Endothelial cell of umbilical vein (primary cell): ENCODE data around the gene CLN6. TPM values are rescaled to one million over a fixed set of nuclear protein-coding genes. Genes with fewer than 3 reads are reported as not detected.

Source experiments
- BruUV-seq: library from RNA; stranded (reverse); fragments of 400-500 nt; replicated peaks from 2 replicates; lab custom pipeline; 2021; lab: Mats Ljungman, UMichigan
- CTCF ChIA-PET: fragments of 300-600, 350-600 bp; sonication (Branson Sonifier 250); formaldehyde crosslinking; loops from one replicate; lab custom pipeline; 2021; ENCODE audit warnings: antibody characterized with exemption, inconsistent platforms; lab: Charles Lee
- POLR2A ChIA-PET: fragments of 300-600, 350-600 bp; sonication (Branson Sonifier 250); formaldehyde crosslinking; loops from one replicate; lab custom pipeline; 2021; ENCODE audit warnings: antibody characterized with exemption, inconsistent platforms; lab: Charles Lee
- DNase-seq: peaks from one replicate; pipeline ENCODE4 v3.0.0-alpha.2; 2011; ENCODE audit warnings: low read depth, low spot score
- FAIRE-seq: peaks from 2 replicates; lab custom pipeline; 2011; peaks lifted over from hg19 to GRCh38; lab: Jason Lieb, UNC
- H2AFZ ChIP-seq: 2 replicates; pipeline ENCODE4 v1.6.0; 2012; ENCODE audit warnings: low read depth, low read length, control low read depth, inconsistent platforms
- H3K27ac ChIP-seq: 2 replicates; pipeline ENCODE4 v1.5.1; 2011; ENCODE audit warnings: low read depth, mild to moderate bottlenecking, control low read depth, low read length, moderate library complexity; ENCODE audit not compliant: insufficient read depth
- H3K27me3 ChIP-seq, 2 experiments: 2 replicates each; pipeline versions ENCODE4 v1.6.0 to v1.6.1; 2011; ENCODE audit warnings: low read length in 2 of 2, mixed read lengths in 1 of 2; ENCODE audit not compliant: control insufficient read depth in 2 of 2, insufficient read depth in 2 of 2
- H3K36me3 ChIP-seq, 2 experiments: 2 replicates in 1 of 2; 3 replicates in 1 of 2; pipeline ENCODE4 v1.5.1; 2011; ENCODE audit warnings: low read length in 2 of 2, mild to moderate bottlenecking in 1 of 2, moderate library complexity in 1 of 2; ENCODE audit not compliant: control insufficient read depth in 2 of 2, insufficient read depth in 2 of 2; ENCODE audit errors: extremely low read depth in 1 of 2
- H3K4me1 ChIP-seq: 3 replicates; pipeline ENCODE4 v1.5.1; 2011; ENCODE audit warnings: mild to moderate bottlenecking, low read length; ENCODE audit not compliant: control insufficient read depth, insufficient read depth; ENCODE audit errors: extremely low read depth
- H3K4me2 ChIP-seq: 2 replicates; pipeline ENCODE4 v1.6.1; 2011; ENCODE audit warnings: low read length, control low read depth, mixed read lengths; ENCODE audit not compliant: insufficient read depth
- H3K4me3 ChIP-seq, 3 experiments: fragments of 200-600 bp in 1 of 3; sonication (generic), shearing (Covaris generic) in 1 of 3; replicated peaks in 1 of 3; 2 replicates each; pipeline ENCODE4 v1.5.1; 2011 to 2016; ENCODE audit warnings: control low read depth in 3 of 3, low read length in 3 of 3, mild to moderate bottlenecking in 2 of 3, inconsistent platforms in 1 of 3, low read depth in 1 of 3, moderate library complexity in 1 of 3; ENCODE audit not compliant: insufficient read depth in 1 of 3
- H3K79me2 ChIP-seq: 2 replicates; pipeline ENCODE4 v1.6.0; 2012; ENCODE audit warnings: low read length, inconsistent platforms; ENCODE audit not compliant: control insufficient read depth, insufficient read depth
- H3K9ac ChIP-seq: replicated peaks from 2 replicates; pipeline ENCODE3; 2011; ENCODE audit warnings: low read length, control low read depth; ENCODE audit not compliant: insufficient read depth; ENCODE audit errors: extremely low read depth
- H3K9me1 ChIP-seq: replicated peaks from 3 replicates; pipeline ENCODE4 v1.6.0; 2011; ENCODE audit warnings: mild to moderate bottlenecking, low read length; ENCODE audit not compliant: control insufficient read depth, insufficient read depth; ENCODE audit errors: extremely low read depth
- H3K9me3 ChIP-seq: replicated peaks from 2 replicates; pipeline ENCODE4 v1.5.1; 2012; ENCODE audit warnings: low read length, inconsistent platforms; ENCODE audit not compliant: control insufficient read depth, insufficient read depth
- H4K20me1 ChIP-seq: replicated peaks from 2 replicates; pipeline ENCODE3; 2011; ENCODE audit warnings: mild to moderate bottlenecking, low read length; ENCODE audit not compliant: control insufficient read depth, insufficient read depth; ENCODE audit errors: extremely low read depth
- CTCF ChIP-seq, 2 donors: IDR thresholded peaks; 1 replicate in 1 of 2; 2 replicates in 1 of 2; pipeline ENCODE4 v1.5.1; 2011; ENCODE audit warnings: low read length in 2 of 2, mild to moderate bottlenecking in 2 of 2, moderate library complexity in 2 of 2, control low read depth in 1 of 2, inconsistent platforms in 1 of 2, low read depth in 1 of 2; ENCODE audit not compliant: insufficient read depth in 1 of 2; ENCODE audit errors: extremely low read depth in 1 of 2
- EZH2 ChIP-seq: IDR thresholded peaks from 2 replicates; pipeline ENCODE4 v1.6.1; 2012; ENCODE audit warnings: borderline replicate concordance, low read depth, mild to moderate bottlenecking, moderate library complexity, low read length, inconsistent platforms; ENCODE audit not compliant: severe bottlenecking
- FOS ChIP-seq: IDR thresholded peaks from 2 replicates; pipeline ENCODE4 v1.6.1; 2011; ENCODE audit warnings: mild to moderate bottlenecking, low read length, moderate library complexity, borderline replicate concordance; ENCODE audit not compliant: insufficient read depth
- GATA2 ChIP-seq: IDR thresholded peaks from 2 replicates; pipeline ENCODE4 v1.7.0; 2011; ENCODE audit warnings: low read depth, mild to moderate bottlenecking, moderate library complexity, mixed read lengths, low read length; ENCODE audit not compliant: insufficient read length, insufficient read depth
- JUN ChIP-seq: IDR thresholded peaks from 2 replicates; pipeline ENCODE4 v1.6.1; 2011; ENCODE audit warnings: borderline replicate concordance, low read depth; ENCODE audit not compliant: insufficient read length, insufficient read depth
- MAX ChIP-seq: IDR thresholded peaks from 2 replicates; pipeline ENCODE4 v1.6.1; 2011; ENCODE audit not compliant: insufficient read depth, insufficient read length
- MYC ChIP-seq: IDR thresholded peaks from one replicate; pipeline ENCODE4 v1.6.1; 2011; ENCODE audit warnings: mild to moderate bottlenecking, low read depth, low read length
- POLR2A ChIP-seq: IDR thresholded peaks from 2 replicates; pipeline ENCODE4 v1.6.1; 2012; ENCODE audit warnings: low read depth, mild to moderate bottlenecking, control low read depth, low read length
- POLR2AphosphoS5 ChIP-seq: IDR thresholded peaks from 2 replicates; pipeline ENCODE4 v1.6.1; 2012; ENCODE audit warnings: low read depth, mild to moderate bottlenecking, control low read depth, low read length, moderate library complexity; ENCODE audit not compliant: insufficient read depth
- dilution Hi-C: fragments of 300-500 bp; cut with MboI; formaldehyde crosslinking; loops from one replicate; pipeline ENCODE4 v1.15.0; 2019; ENCODE audit warnings: low sequenced_read_pairs; ENCODE audit not compliant: extremely low pct_ligation_motif_present
- intact Hi-C: fragments of 100-400 bp; cut with micrococcal nuclease; formaldehyde crosslinking; loops from one replicate; pipeline ENCODE4 v1.10.0; 2022
- polyA plus RNA-seq, 4 experiments: library from polyadenylated mRNA; depleted of rRNA in 3 of 4; stranded (reverse) in 3 of 4; unstranded in 1 of 4; fragments of >200 nt; gene quantifications; 2 replicates each; pipeline versions ENCODE4 v1.2.1 to v1.2.3, GENCODE V29; 2011 to 2012; ENCODE audit warnings: missing spikeins in 1 of 4
- total RNA-seq: library from RNA; stranded (reverse); gene quantifications from 2 replicates; pipeline ENCODE4 v1.2.3, GENCODE V29; 2021

Gene CLN6
- total and polyA plus RNA-seq, 2 donors (not counting 3 experiments of a cell fraction or from before 2014, with no cell fraction given): 53.9 to 75.5 TPM

- DNase-seq: no peak
- CTCF ChIA-PET: no interaction called here
- dilution Hi-C loops: no loop called here
Observed at GRCh38 chr15:68177742-68178141, 51.8 kb downstream of the CLN6 start.

More at GRCh38 chr15:68177742-68178141, 51.8 kb downstream of the CLN6 start:
- Histone ChIP-seq H3K27ac (no peak overlapping the region), H2AFZ (no peak overlapping the region), H3K4me2 (no peak overlapping the region), H4K20me1 (no peaks in the 10 kb centered on the region), H3K27me3 (no peaks in the 10 kb centered on the region), H3K4me1 (no peaks in the 10 kb centered on the region), H3K9ac (no peak overlapping the region), H3K9me1 (no peaks in the 10 kb centered on the region), H3K4me3 (no peak overlapping the region), H3K9me3 (no peaks in the 10 kb centered on the region), H3K79me2 (no peaks in the 10 kb centered on the region), H3K36me3 (peaks cover 6 to 8% of the 10 kb centered on the region in 2 experiments)
- TF ChIP-seq MYC (no peak), FOS (no peak), JUN (no peak), EZH2 (no peak), POLR2AphosphoS5 (no peak), POLR2A (no peak), GATA2 (no peak), CTCF (IDR thresholded peaks at IDR 0.05; ENCODE audit: extremely low read depth in 1 of 2, insufficient read depth in 1 of 2, low read depth in 1 of 2, low read length in 2 of 2) (no peak), MAX (no peak)
- intact Hi-C loops: no loop called here
- FAIRE-seq: no peak
- no TSS peak for BruUV-seq
- POLR2A ChIA-PET: no interaction called here
